CD4-positive, alpha-beta T cell treated with Interferon alpha-2 for 1 hour (primary cell): ENCODE measurements around the gene SCD.
"Not testable (repeated sequence)": the region's sequence is repeated elsewhere in the genome, so short reads cannot be mapped to it uniquely, and the experiment has no call there.

ENCODE experiments used
- DNase-seq, 2 donors: peaks; one replicate each; pipeline ENCODE4 v3.0.0-alpha.2; 2020 to 2022

The SCD gene

DNA sequence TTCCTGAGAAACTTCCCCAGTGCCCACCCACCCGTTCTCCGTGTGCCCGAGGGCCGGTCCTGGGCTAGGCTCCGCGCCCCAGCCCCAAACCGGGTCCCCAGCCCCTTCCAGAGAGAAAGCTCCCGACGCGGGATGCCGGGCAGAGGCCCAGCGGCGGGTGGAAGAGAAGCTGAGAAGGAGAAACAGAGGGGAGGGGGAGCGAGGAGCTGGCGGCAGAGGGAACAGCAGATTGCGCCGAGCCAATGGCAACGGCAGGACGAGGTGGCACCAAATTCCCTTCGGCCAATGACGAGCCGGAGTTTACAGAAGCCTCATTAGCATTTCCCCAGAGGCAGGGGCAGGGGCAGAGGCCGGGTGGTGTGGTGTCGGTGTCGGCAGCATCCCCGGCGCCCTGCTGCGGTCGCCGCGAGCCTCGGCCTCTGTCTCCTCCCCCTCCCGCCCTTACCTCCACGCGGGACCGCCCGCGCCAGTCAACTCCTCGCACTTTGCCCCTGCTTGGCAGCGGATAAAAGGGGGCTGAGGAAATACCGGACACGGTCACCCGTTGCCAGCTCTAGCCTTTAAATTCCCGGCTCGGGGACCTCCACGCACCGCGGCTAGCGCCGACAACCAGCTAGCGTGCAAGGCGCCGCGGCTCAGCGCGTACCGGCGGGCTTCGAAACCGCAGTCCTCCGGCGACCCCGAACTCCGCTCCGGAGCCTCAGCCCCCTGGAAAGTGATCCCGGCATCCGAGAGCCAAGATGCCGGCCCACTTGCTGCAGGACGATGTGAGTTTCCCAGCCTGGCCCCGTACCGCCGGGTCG is at the start of gene SCD:
Gene SCD, plus strand, starts transcription at position 469 of the 803 bp plus-strand sequence. Its CDS starts 272 bp downstream, at position 741.
- DNase-seq, result peak; percentile 85 to 86

DNA sequence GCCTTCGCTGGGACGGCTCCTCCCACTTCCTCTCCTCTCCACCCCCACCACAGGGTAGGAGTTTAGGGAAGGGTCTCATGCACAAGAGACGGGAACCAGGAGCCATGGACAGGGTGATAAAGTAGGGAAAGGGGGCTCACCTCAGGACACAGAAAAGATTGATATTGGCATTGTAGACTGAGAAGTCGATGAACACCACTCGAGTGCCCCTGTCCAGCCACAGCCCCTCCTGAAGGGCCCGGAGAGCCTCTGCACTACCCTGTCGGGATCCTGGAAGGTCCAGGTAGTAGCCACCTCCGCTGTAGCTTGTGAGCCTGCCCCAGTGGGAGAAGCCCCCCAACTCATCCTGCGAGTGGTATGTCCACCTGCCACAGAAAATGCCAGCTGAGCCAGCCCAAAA is 49.8 kb upstream of the SCD start:
- no peak for DNase-seq

DNA sequence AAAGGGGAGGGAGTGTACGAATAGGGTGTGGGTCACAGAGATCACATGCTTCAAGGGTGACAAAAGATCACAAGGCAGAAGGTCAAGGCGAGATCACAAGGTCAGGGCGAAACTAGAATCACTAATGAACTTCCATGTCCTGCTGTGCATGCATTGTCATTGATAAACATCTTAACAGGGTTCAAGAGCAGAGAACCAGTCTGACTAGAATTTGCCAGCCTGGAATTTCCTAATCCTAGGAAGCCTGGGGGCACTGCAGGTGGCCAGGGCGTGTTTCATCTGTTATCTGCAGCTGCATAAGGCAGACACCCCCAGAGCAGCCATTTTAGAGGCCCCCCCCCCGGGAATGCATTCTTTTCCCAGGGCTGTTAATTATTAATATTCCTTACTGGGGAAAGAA is 45.9 kb upstream of the SCD start:
- not testable (repeated sequence) for DNase-seq

DNA sequence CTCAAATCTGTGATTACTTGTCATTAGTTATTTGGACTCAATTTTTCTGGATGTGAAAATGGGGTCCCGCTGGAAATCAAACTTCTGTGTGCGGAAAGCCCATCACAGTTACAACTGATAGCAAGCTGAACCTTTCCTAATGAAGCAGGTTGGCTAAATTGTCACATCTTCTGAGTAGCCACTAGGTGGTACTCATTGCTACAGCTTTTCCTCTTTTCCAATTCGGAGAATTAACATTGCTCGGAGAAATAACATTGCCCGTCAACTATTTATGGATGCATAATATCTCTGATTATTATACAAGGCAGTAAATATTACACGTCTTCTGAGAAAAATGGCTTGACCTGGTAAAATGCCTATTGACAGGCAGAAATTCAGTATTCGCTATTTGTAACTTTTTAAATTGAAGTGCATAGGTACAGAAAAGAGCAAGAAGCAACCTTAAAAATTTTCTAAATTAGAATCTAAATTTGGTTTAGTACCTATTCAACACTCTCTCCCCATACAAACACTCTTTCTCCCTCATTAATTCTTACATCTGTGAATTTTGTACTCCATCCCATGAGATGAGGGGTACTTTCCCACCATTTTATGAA is 43.2 kb upstream of the SCD start:
- no peak for DNase-seq

DNA sequence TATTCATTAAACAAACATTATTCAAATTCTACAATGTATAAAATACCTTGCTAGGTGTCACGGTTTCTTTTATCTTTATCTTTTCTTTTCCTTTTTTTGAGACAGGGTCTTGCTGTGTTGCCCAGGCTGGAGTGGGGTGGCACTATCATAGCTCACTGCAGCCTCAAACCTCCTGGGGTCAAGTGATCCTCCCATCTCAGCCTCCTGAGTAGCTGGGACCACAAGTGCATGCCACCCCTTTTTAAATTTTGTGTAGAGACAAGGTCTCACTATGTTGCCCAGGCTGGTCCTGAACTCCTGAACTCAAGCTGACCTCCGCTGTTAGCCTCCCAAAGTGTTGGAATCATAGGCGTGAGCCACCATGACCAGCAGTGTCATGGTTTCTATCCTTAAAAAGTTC is 42.6 kb upstream of the SCD start:
- no peak for DNase-seq

DNA sequence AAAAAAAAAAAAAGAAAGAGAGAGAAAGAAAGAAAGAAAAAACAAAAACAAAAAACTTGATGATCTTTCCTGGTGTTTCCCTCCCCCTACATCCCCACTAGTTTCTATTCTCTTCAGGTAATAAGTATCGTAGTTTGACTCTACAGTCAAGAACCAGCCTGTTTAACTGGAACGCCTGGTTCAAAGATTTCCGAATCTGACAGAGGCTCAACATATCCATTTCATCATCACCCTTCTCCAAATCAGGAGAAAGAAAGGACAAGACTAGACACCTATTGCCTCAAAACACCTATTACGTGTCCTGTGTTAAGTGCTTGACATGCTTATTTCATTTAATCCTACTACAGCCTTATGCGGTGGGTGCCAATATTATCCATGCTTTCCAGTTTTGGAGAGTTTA is 40.2 kb upstream of the SCD start:
- no peak for DNase-seq

DNA sequence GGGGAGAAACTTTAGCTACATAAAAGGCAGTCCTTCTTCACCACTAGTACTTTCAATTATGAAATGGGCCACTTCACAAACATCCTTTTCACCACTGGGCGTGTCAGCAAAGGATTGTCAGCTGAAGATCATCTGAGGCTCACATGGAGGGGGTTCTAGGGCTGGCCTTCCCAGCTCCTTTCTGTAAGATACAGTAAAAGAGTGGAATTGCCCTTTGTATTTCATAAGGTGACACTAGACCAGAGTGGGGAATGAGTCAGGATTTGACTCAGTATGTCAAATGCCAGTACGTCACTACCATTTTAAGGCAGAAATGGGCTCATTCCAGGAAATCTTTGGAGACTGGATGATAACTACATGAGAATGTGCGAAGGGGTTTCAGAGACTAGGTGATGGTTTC is 39.3 kb upstream of the SCD start:
- DNase-seq, result no peak

DNA sequence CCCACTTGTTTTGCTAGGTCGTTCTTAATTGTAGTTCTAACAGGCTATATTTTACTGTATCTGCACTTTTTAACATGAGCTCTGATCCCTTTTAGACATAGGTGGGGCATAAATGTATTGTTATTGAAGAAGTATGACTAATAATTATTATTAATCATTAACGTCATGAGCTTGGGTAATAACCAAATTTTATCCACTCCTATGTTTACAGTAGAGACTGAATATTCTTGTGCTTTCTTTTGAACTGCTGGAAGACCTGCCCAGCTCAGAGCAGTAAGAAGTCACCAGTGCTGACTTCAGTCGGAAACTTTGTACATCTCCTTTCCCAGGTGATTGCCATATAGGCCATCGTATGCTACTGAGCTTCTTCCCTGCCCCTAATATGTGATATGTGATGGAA is 35.7 kb upstream of the SCD start:
- DNase-seq, result no peak

DNA sequence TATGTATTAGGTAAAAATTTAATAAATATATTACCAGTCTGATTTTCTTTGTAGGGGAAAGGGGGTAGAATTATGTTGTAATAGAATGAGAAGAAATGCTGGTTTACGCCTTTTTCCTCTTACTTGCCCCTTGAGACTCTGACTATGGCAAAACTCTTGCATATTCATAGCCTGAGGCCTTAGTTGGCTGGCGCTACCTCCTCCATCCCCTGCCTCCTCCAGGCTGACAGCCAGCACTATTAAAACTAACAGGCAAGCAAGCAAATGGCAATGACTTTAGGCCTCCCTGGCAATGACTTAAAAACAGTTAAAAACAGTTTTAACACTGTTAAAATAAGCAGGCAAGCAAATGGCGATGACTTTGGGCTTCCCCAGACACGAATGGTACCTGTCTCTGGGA is 31.4 kb upstream of the SCD start:
- no peak for DNase-seq

DNA sequence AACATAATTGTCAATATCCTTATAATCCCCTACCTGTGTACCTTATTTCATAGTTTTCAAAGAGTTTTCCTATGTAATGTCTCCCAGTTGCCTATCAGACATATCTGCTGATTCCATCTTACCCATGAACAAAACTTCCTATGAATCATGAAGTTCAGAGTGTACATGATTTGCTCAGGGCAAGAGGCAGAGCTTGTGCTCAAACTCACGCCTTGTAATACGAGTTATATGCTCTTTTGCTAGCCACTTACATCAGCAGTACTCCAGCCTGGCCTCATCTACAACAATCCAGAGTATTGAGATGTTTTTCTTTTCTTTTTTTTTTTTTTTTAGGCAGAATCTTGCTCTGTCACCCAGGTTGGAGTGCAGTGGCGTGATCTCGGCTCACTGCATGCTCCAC is 28.8 kb upstream of the SCD start:
- DNase-seq, result no peak

DNA sequence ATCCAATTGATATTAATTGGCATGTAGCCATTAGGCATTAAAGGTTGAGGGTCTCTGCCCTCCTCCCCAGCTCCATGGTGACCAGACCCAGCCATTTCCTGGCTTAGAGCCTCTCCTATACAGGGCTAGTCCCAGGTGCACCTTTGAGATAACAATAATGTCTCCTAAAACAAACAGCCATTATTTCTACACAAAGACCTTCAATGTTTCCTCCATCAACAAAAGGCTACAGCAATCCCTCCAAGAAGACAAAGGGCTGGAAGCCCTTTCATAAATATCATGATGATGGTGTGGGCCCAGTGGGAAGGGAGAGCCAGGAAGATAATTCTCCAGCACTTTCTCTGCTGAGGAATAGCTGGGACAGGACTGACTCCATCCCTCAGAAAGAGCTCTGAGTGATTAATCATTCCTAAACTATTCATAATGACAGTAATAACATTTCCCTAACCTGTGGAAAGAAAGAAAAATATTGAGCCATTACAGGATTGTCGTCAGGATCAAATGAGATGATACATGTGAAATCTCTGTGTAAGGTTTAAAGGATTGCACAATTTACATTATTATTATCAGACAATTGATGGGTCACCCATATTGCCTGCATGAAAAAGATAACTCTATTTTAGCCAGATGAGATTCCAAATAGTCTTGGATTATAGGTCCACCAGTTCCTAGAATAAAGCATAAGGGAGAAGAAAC is 27.2 kb upstream of the SCD start:
- DNase-seq, result no peak

DNA sequence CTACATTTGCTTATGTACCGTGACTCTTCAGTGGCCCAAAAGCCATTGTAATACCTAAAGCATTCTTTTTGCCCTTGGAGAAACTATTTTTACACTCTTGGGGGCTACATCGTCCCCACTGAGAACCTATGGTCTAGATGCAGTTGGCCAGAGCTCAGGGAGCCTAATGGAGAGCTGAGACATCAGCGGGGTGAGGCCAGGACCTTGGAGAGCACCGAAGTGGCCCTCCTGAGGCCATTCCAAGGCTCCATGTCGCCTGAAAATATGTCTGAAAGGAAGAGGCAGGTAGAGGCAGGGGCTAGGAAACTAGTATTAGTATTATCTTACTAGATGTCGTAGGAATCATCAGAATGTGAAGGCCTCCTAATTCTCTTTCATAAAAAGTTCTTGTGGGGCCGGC is 21.9 kb upstream of the SCD start:
- DNase-seq, result no peak

DNA sequence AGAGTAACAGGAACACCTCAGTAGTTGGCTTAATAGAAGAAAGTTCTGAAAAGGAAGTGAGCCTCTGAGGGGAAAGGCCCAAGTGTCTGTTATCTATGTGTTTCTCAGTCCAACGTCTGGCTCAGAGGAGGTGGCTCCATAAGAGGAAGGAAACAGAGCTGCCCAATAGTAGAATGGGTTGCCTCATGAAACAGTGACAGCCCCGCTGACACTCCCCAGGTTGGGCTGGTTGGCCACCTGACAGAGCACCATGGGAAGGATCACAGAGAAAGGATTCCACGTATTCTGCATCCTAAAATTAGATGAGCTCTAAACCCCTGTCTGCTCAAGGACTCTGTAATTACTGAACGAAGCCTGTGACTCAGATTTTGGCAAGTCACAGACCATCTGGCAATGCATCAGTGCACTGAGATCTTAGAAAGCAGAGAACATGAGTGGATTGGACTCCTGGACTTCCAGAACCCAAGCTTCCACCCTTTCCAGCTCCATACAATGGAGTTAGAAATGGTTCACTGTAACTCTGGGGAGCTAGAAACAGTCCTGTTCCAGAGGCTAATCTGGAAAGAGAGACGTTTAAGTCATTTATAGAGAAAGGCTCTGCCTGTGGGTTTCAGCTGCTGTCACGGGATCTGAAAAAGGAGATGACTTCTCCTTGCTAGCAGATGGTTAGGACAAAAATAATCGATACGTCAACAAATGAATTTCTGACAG is 19.9 kb upstream of the SCD start:
- peak; percentile 32 to 66 for DNase-seq

DNA sequence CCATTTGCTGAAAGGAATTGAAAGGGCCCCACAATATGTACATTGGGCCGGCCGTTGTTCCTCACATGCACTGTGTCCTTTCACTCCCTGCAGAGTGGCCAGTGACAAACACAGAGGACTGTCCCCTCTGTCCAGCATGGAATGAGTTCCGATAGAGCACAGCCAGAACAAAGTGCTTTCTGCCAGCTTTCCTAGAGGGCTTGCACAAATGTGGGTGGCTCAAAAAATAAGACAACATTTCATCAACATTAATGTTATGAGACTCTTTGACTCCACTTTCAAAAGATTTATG is 19.4 kb upstream of the SCD start:
- DNase-seq, result no peak

DNA sequence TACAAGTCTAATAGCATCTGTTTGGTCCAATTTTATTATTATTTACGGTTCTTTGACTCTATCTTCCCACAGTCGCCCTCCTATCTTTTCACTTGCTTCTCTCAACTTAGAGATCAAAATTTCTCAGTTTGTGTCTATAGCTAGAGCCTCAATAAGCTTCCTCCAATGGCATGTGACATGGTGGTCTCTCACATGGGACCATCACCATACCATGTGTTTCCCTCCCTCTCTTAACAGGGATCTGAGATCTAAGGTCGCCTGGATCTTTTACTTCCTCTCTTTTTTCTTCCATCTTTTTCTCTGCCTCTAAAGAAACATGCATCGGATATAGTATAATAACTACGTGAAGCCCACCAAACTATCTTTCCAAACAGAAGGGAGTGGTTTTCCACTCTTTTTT is 18.8 kb upstream of the SCD start:
- no peak for DNase-seq

DNA sequence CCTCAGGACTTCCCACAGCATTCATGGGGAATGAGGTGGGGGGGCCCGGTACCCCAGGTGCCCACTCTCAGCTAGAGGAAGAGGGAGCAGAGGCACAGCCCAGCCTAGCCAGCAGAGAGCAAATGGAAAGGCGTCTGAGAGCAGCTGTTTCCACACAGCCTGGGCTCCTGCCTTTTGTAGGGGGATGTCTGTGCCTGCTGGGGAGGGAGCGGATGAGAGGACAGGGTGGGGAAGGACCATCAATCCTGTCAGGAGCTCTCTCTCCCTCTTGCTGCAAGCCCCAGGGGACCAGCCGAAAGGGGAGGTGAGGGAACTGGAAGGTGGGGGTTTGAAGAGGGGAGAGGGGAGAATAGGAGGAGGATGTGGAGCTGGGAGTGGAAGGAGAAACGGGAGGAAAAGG is 17.0 kb upstream of the SCD start, which contains the start of gene PKD2L1:
Gene PKD2L1, minus strand, starts transcription at position 150 of the 400 bp plus-strand sequence. Its CDS starts 125 bp downstream, at position 25.
- no peak for DNase-seq

DNA sequence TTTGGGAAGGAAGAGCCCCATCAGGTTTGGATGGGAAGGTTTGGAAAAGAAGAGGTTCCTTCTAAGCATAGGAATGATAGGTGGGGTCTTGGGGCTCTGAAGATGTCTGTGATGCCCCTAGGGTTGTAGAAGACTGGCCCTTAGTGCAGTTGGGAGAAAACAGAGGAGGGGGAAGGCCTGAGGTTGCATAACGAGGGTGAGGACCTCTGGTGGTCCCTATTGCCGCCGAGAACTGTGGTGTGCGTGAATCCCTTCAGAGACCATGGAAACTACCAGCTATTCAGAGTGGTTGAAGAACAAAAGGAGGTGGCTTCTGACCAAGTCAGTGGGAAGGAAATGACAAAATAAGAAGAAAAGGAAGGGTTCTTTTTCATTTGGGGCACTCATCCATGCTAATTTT is 13.9 kb upstream of the SCD start:
- DNase-seq, result no peak

DNA sequence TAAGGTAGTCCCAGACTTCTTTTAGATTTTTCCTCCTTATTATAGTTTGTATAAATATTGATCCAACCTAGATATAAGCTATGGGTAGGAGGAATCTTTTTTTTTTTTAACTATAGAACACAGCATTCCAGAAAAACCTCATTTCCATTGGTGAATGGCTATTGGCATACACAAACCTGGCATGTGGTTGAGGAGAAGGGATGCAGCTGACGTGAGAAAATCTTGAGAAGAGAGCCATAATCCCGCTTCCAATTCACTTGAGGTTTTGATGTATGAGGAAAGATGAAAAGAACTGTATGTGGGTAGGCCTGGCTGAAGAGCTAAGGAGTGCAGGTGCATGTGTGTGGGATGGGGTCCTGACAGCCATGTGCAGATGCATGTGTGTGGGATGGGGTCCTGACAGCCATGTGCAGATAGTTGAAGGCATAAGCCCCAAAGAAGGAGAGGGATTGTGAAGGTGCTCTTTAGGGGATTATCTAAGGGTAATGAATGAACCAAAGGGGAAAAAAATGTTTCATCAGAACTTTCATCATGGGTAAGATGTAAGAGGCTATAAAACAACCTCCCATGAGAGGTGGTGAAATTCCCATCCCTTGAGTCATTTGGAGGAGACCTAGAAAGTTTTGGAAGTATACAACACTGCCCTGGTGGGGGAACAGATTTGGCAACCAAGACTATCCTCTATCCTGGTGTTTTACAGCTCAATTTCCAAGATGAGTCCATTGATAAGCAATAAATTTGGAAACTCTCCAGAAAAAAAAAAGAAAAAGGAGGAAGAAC is 13.2 kb upstream of the SCD start:
- no peak for DNase-seq

DNA sequence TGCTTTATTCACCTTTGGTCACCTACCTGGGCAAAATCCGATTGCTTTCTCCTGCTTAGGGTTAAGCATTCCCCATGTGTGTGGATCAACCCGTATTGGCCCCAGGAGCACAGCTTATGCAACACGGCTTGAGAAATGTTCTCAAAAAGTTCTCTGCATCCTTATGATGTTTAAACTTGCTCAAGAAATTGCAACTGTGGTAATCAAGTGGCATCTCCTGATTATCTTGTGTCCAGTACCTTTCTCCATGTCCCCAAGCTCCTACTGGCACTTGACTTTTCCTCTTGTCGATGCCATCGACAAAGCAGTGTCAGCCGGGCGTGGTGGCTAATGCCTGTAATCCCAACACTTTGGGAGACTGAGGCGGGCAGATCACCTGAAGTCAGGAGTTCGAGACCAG is 12.3 kb upstream of the SCD start:
- no peak for DNase-seq

DNA sequence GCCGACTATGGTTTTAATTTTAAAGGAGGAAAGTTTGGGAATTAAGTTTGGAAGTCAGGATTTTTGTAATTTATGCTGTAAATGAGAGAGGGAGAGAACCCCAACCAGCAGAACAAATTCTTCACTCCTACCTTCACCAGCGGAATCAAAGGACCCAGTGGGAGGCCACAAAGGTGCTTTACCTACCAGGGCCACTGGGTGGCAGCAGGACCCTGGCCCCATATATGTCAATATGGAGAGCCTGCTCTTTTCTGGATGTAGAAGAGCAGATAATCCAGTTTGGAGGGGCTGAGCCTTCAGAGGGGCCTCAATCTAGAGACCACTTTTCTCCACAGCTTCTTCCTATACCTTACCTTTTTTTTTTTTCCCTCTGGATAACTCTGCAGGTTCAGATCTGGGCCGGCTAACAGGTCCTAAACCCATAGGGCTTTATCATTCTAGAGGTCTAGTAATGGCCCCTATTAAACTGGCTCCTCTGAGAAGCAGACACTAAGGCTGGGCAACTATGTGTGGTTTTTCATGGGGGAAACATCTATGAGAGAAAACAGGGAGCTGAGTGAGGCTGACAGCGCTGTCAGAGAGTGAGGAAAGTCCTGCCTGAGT is 8.5 kb upstream of the SCD start:
- DNase-seq, result peak; percentile 76 to 81

DNA sequence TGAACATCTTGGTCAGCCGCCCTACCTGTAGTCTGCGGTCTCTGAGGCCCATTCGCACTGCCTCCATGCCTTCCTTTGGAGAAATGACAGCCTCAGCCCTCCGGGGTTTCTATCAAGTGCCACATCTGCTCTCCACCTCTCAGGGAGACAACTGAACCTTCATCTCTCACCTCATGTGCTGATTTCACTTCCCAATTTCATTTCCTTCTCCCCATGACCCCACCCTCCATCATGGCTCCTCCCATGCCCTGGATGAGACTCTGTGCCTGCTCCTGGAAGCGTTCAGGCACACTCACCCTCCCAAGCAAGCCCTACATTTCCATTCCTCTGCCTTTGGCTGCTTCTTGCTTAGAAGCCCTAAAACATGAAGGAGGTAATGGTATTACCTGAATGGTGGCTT is 7.8 kb upstream of the SCD start:
- DNase-seq, result peak in 1 of 2 donors; percentile 36
